Raji (cell line): ENCODE results near the gene CAB39L.

ENCODE experiments used
- POLR2A ChIP-seq: IDR thresholded peaks from 2 replicates; pipeline ENCODE4 v1.6.1; 2011; ENCODE audit warnings: low read depth, low read length, control low read depth; ENCODE audit not compliant: insufficient read depth

Gene CAB39L

DNA sequence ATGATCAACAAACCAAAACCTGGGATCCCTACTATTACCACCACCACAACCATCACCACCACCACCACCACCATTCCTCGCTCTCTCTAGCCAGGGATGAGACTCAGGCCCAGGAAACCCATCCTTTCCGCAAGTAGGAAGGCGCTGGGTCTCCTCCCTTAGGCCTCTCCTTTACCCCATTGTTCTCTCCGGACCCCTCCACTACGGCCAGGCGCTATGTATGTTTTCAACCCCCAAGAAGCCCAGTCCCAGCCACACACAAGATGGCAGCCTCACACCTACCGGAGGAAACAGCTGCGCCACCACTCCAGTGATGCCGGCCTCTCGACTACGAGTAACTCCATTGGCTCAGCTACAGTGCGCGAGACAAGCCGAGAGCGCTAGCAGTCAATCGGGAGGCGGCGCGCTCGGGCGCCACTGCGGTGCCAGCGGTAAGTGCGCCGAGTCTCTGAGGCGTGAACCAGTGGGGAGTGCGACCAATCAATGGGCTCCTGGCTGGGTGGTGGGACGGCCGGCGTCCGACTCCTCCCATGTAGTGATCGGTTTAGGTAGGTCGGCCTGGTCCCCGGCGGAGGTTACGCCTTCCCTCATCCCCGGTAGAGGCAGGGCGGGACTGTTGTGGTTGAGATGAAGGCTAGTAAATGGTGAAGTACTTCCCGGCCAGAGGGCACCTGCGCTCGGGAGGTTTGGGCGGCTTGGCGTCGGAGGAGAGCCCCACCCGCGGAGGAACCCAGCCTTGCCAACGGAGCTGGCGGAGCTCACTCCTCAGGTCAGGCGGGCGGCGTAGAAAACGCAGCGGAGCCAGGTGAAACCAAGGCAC, at the start of gene CAB39L, which contains the start of gene SETDB2:
TSS of gene CAB39L (minus strand) at position 361 of the 820 bp plus-strand sequence. CDS start 61,154 bp downstream, outside the sequence.
TSS of gene SETDB2 (plus strand) at position 571 of the 820 bp plus-strand sequence. CDS start 7,620 bp downstream, outside the sequence.
- peak; percentile 94 for TF ChIP-seq POLR2A

DNA sequence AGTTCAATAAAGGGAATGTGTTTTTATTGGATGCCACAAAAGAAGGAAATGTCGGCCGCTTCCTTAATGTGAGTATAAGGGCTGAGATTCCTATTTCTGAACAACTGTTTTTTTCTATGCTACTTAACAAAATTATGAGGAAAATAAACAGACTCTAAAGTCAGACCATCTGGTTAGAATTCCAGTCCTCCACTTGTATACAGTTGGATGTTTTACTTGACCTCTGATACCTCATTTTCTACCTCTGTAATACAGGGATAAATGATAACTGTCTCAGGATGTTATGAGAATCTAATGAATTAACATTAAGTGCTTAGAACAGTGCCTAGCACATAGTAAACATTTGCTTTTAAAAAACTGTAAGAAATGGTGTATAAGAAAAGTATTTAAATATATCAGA, 44.7 kb upstream of the CAB39L start:
- TF ChIP-seq POLR2A = no peak

DNA sequence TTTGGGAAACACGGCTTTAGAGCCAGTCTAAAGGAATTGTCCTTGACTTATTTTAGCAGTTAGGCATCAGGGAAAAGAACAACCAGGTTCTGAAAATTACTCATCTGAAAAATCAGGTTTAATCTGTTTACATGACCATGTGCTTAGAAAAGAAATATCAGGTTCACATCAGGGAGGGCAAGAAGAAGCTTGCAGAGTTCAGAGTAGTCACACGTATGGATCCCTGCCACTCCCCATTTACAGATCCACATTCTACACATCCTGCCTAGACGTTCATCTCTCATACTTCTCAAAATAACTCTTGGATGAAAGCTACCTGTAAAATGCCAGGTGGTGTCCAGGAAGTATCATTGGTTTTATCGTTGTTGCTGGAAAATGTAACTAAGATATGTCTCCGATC, 37.9 kb upstream of the CAB39L start:
- TF ChIP-seq POLR2A = no peak

DNA sequence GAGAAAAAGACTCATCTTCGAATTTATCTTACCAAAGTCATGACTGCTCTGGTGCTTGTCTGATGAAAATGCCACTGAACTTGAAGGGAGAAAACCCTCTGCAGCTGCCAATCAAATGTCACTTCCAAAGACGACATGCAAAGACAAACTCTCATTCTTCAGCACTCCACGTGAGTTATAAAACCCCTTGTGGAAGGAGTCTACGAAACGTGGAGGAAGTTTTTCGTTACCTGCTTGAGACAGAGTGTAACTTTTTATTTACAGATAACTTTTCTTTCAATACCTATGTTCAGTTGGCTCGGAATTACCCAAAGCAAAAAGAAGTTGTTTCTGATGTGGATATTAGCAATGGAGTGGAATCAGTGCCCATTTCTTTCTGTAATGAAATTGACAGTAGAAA, 32.7 kb upstream of the CAB39L start:
- no peak for TF ChIP-seq POLR2A

- TF ChIP-seq POLR2A = no peak
Measured at GRCh38 chr13:49472186-49472585, 28.3 kb upstream of the CAB39L start.

DNA sequence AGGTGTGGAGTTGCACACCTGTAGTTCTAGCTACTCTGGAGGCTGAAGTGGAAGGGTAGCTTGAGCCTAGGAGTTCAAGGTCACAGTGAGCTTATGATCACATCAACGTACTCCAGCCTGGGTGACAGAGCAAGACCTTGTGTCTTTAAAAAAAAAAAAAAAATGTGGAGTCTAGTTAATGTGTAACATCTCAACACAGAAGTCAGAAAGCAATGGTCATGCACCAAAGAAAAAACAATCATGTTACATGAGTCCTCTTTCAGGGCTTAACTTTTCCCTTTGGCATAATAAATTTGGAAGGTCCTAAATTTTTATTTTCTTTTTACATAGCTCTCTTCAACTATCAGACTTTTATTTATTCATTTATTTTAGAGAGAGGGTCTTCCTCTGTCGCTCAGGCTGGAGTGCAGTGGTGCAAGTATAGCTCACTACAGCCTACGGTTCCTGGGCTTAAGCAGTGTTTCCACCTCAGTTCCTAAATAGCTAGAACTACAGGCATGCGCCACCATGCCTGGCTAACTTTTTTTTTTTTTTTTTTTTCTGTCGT, 22.5 kb upstream of the CAB39L start:
- no peak for TF ChIP-seq POLR2A

DNA sequence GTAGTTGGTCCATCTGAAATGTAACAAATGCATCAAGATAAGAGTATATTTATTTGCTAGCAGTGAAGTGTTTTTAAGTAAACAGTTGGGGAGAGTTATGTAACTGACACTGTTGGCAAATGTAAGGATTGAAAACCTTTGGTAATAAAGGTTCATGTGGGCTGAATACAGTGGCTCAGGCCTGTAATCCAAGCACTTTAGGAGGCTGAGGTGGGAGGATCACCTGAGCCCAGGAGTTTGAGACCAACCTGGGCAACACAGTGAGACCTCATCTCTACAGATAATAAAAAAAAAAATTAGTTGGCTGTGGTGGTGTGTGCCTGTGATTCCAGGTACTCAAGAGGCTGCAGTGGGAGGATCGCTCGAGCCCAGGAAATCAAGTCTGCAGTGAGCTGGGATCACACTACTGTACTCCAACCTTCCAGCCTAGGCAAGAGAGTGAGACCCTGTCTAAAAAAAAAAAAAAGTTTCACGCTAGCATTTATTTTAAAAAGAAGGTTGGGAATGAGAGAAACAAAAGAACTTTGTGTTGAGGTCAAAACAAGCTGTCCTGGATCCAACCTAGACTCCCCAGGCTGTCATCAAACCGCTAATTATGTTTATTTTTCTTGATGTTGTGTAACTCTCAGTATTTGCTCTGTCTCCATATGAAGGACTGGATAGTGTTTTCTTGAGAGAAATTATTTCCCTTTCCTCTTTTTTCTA, 20.9 kb upstream of the CAB39L start:
- no peak for TF ChIP-seq POLR2A

DNA sequence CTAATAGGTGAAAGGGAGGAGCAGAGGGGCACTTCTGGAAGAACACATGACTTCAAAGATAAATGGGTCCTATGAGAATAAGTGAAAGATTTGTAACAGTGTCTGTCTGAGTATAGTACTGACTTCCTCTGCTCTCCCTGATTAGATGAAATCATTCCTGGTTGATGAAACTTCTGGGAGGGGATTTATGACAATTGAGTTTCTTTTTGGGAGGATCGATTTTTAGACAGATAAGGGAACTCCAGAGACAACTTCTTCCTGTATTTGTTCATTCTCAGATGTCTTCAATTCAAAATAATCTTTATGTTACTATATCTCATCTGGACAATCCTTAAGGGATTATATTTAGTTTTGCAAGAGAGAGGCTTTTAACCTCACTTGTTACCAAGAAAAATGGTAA, 20.2 kb upstream of the CAB39L start:
- TF ChIP-seq POLR2A = no peak

DNA sequence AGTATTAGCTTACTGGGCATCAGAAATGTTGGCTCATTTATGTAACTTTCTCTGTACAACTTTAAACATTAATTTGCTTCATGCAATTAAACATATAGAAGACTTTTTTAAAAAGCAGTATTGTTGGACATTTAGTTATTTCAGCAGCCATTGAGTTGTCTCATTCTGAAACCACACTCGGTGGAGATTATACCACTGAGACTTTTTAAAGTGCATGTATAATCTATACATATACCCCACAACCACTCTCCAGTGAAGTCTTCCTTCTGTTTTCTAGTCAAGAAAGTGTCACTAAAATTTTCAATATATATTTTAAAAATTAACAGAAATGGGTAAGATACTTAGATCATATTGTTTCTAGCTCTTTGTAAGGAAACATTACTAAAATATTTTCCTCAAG, 15.7 kb upstream of the CAB39L start:
- TF ChIP-seq POLR2A = no peak

DNA sequence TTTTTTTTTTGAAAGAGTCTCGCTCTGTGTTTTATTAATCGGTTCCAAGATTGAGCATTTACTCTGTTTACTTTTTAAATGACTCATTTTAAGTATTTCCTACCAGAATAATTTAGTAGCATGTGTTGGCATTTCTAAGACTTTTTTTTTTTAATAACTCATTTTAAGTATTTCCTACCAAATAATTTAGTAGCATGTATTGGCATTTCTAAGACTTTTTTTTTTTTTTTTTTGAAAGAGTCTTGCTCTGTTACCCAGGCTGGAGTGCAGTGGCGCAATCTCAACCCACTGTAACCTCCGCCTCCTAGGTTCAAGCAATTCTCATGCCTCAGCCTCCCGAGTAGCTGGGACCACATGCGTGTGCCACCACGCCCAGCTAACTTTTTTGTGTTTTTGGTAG, 13.4 kb upstream of the CAB39L start:
- no peak for TF ChIP-seq POLR2A

GRCh38 chr13:49456156-49456555, 12.3 kb upstream of the CAB39L start:
- TF ChIP-seq POLR2A = no peak

- no peak for TF ChIP-seq POLR2A
Measured at GRCh38 chr13:49455007-49455398, 11.1 kb upstream of the CAB39L start.

DNA sequence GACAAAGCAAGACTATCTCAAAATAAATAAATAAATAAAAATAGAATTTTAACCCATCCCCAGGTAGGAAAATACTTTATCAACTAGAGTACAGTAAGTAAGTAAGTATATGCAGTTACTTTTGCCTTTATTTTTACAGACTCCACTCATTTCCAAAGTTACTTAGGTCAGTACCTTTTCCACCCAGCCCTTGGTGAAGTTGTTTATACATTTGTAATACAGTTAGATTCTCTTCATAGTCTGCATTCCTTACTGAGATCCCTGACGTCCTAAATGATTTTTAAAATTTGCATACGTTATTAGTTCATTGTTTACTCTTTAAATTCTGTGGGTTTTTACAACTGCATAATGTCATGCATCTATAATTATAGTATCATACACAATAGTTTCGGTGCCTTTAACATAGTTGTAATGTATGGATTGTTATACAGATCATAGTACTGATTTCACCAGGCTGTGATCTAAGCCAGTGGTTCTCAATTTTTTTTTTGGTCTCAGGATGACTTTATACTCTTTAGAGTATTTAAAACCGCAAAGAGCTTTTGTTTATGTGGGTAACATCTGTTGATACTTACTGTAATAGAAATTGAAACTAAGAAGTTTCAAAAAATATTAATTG, 10.6 kb upstream of the CAB39L start:
- TF ChIP-seq POLR2A = no peak

DNA sequence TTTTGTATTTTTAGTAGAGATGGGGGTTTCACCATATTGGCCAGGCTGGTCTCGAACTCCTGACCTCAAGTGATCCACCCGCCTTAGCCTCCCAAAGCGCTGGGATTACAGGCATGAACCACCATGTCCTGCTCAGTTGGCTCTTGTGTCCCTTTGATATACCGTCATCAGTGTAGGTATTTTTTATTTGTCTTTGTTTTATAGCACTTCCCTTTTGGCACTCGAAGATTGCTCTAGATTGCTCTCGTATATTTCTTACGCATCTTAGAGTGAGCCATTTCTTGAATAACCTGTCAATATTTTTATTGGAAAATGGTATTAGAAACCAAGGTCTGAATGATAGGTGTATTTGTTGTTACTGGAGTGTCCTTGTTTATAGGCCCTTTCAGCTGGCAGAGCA, 9.6 kb upstream of the CAB39L start:
- no peak for TF ChIP-seq POLR2A

DNA sequence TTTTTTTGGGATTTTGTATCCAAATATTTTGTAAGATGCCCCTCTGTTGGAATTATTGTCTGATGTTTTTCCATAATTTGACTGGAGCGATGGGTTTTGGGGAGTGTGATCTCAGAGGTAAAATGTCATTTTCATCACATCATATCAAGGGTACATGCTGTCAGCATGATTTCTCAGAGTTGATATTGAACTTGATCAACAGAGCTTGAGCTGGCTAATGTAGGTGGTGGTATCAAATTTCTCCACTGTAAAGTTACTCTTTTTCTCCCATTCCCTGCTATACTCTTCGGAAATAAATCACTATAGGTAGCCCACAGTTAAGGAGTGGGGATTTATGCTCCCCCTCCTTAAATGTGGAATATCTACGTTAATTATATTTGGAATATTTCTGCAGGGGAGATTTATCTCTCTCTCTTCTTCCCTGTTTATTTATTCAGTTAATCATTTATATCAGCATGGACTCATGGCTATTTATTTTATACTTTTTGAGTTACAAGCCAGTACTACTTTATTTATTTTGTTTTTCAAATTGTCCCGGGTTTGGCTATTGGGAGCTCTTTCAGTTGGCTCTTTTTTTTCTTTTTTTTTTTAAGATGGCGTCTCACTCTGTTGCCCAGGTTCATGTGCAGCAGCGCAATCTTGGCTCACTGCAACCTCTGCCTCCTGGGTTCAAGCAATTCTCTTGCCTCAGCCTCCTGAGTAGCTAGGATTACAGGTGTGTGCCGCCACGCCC, 9.0 kb upstream of the CAB39L start:
- TF ChIP-seq POLR2A = no peak
